ENCODE measurements around the gene PPM1H. TPM values are rescaled to one million over a fixed set of nuclear protein-coding genes. Genes with fewer than 3 reads are reported as not detected.

PPM1H gene
- total RNA-seq, 5 donors from 2014 or later (not counting 1 experiment from before 2014, with no cell fraction given), result 0.18 to 0.82 (median 0.42) TPM

- no peaks in the 10 kb centered on the region for H3K27me3 Mint-ChIP-seq
- Histone ChIP-seq H3K36me3 (ENCODE audit: control insufficient read depth in 2 of 2, extremely low read depth in 1 of 2, insufficient read depth in 1 of 2, low read length in 1 of 2) (no peaks in the 10 kb centered on the region), H3K27ac (ENCODE audit: low read length) (peak overlapping the region; percentile 100), H3K9me3 (no peaks in the 10 kb centered on the region), H3K4me1 (ENCODE audit: control insufficient read depth in 1 of 2, extremely low read depth in 1 of 2, insufficient read depth in 2 of 2, low read length in 2 of 2) (peaks cover 4 to 11% of the 10 kb centered on the region in 2 experiments), H3K4me3 (ENCODE audit: control insufficient read depth in 1 of 2, extremely low read depth in 1 of 2, low read length in 1 of 2) (peak overlapping the region; percentile 84 to 94), H3K27me3 (replicated peaks in 1 of 2; ENCODE audit: control insufficient read depth in 2 of 2, extremely low read depth in 1 of 2, insufficient read depth in 2 of 2, low read length in 1 of 2) (no peaks in the 10 kb centered on the region)
- CTCF ChIA-PET, result interaction anchor here (0.6 to 1.9 kb wide), 2 partner anchors 130 to 136 kb away, joined by 4 to 6 read pairs; partner anchors contain the start of gene MON2 (in 1 of the 2)
- POLR2A ChIA-PET, result interaction anchor here (0.6 to 2.0 kb wide), 8 partner anchors 10 to 1620 kb away, joined by 3 to 13 read pairs (median 4); partner anchors contain the start of genes KICS2 (in 1 of the 2) and MON2 (in 1 of the 2)
- H3K9me3 Mint-ChIP-seq, result no peaks in the 10 kb centered on the region
- DNase-seq (peak; percentile 74 to 93 (median 84)), ATAC-seq (replicated peaks in 1 of 4) (peak; percentile 68 to 80 (median 71))
- no peaks in the 10 kb centered on the region for H3K36me3 Mint-ChIP-seq
- under 1% methylated on average over 65 of the region's 66 CpGs for WGBS (ENCODE audit: insufficient coverage)
- H3K4me3 Mint-ChIP-seq, result peak overlapping the region; percentile 80 to 97 (median 90)
- H3K27ac Mint-ChIP-seq, result peak overlapping the region; percentile 98
- H3K4me1 Mint-ChIP-seq, result peaks cover 33 to 40% (median 38%) of the 10 kb centered on the region in 3 donors
Observed at GRCh38 chr12:62602255-62603060, 332.5 kb downstream of the PPM1H start.

GRCh38 chr12:62601765-62602164 is 333.2 kb downstream of the PPM1H start:
- peak overlapping the region; percentile 80 to 97 (median 90) for H3K4me3 Mint-ChIP-seq
- peak overlapping the region; percentile 84 to 94 for H3K4me3 ChIP-seq (ENCODE audit: control insufficient read depth in 1 of 2, extremely low read depth in 1 of 2, low read length in 1 of 2)
- no peaks in the 10 kb centered on the region for H3K9me3 ChIP-seq
- H3K27me3 Mint-ChIP-seq, result no peaks in the 10 kb centered on the region
- H3K4me1 Mint-ChIP-seq, result peaks cover 32 to 35% (median 35%) of the 10 kb centered on the region in 3 donors
- H3K9me3 Mint-ChIP-seq, result no peaks in the 10 kb centered on the region
- H3K27ac Mint-ChIP-seq, result peak overlapping the region; percentile 77 to 98
- no peaks in the 10 kb centered on the region for H3K27me3 ChIP-seq (replicated peaks in 1 of 2; ENCODE audit: control insufficient read depth in 2 of 2, extremely low read depth in 1 of 2, insufficient read depth in 2 of 2, low read length in 1 of 2)
- peak overlapping the region; percentile 100 for H3K27ac ChIP-seq (ENCODE audit: low read length)
- H3K4me1 ChIP-seq (ENCODE audit: control insufficient read depth in 1 of 2, extremely low read depth in 1 of 2, insufficient read depth in 2 of 2, low read length in 2 of 2), result peaks cover 4 to 11% of the 10 kb centered on the region in 2 experiments
- no peaks in the 10 kb centered on the region for H3K36me3 ChIP-seq (ENCODE audit: control insufficient read depth in 2 of 2, extremely low read depth in 1 of 2, insufficient read depth in 1 of 2, low read length in 1 of 2)
- WGBS (ENCODE audit: insufficient coverage), result no CpG with 5 or more reads among the region's 2 CpGs
- ChIA-PET CTCF (interaction anchor here in 1 of 2 donors (0.6 kb wide), 1 partner anchor 129 kb away, joined by 4 read pairs; no protein-coding TSS in a partner anchor), POLR2A (no interaction called here)
- H3K36me3 Mint-ChIP-seq, result no peaks in the 10 kb centered on the region
- DNase-seq, result no peak
- ATAC-seq (replicated peaks in 1 of 4), result no peak

- Mint-ChIP-seq H3K4me1 (peaks cover 13 to 20% (median 18%) of the 10 kb centered on the region in 3 donors), H3K36me3 (no peaks in the 10 kb centered on the region), H3K27me3 (no peaks in the 10 kb centered on the region), H3K9me3 (no peaks in the 10 kb centered on the region), H3K4me3 (no peak overlapping the region), H3K27ac (no peak overlapping the region)
- Histone ChIP-seq H3K36me3 (ENCODE audit: control insufficient read depth in 2 of 2, extremely low read depth in 1 of 2, insufficient read depth in 1 of 2, low read length in 1 of 2) (no peaks in the 10 kb centered on the region), H3K27ac (ENCODE audit: low read length) (no peak overlapping the region), H3K4me1 (ENCODE audit: control insufficient read depth in 1 of 2, extremely low read depth in 1 of 2, insufficient read depth in 2 of 2, low read length in 2 of 2) (peaks cover 4 to 10% of the 10 kb centered on the region in 2 experiments), H3K9me3 (no peaks in the 10 kb centered on the region), H3K4me3 (ENCODE audit: control insufficient read depth in 1 of 2, extremely low read depth in 1 of 2, low read length in 1 of 2) (no peak overlapping the region), H3K27me3 (replicated peaks in 1 of 2; ENCODE audit: control insufficient read depth in 2 of 2, extremely low read depth in 1 of 2, insufficient read depth in 2 of 2, low read length in 1 of 2) (no peaks in the 10 kb centered on the region)
- DNase-seq, result no peak
- ChIA-PET POLR2A (no interaction called here), CTCF (interaction anchor here in 1 of 2 donors (1.3 kb wide), 1 partner anchor 10 kb away, joined by 3 read pairs; no protein-coding TSS in a partner anchor)
- no CpG with 5 or more reads among the region's 5 CpGs for WGBS (ENCODE audit: insufficient coverage)
- no peak for ATAC-seq (replicated peaks in 1 of 4)
Observed at GRCh38 chr12:62599854-62600437, 335.0 kb downstream of the PPM1H start.

- DNase-seq (no peak), ATAC-seq (replicated peaks in 1 of 4) (no peak)
- peaks cover under 1 to 4% of the 10 kb centered on the region in 2 experiments for H3K4me1 ChIP-seq (ENCODE audit: control insufficient read depth in 1 of 2, extremely low read depth in 1 of 2, insufficient read depth in 2 of 2, low read length in 2 of 2)
- Mint-ChIP-seq H3K27me3 (no peaks in the 10 kb centered on the region), H3K27ac (no peak overlapping the region), H3K4me1 (peaks cover 2 to 9% (median 7%) of the 10 kb centered on the region in 3 donors), H3K36me3 (no peaks in the 10 kb centered on the region), H3K4me3 (no peak overlapping the region), H3K9me3 (no peaks in the 10 kb centered on the region)
- no peak overlapping the region for H3K27ac ChIP-seq (ENCODE audit: low read length)
- no CpG with 5 or more reads among the region's 3 CpGs for WGBS (ENCODE audit: insufficient coverage)
- ChIA-PET CTCF (interaction anchor here in 1 of 2 donors (1.0 kb wide), 1 partner anchor 199 kb away, joined by 3 read pairs; no protein-coding TSS in a partner anchor), POLR2A (interaction anchor here (0.6 to 0.7 kb wide), 3 partner anchors 21 to 195 kb away, joined by 3 read pairs; no protein-coding TSS in a partner anchor)
- no peaks in the 10 kb centered on the region for H3K9me3 ChIP-seq
- H3K27me3 ChIP-seq (replicated peaks in 1 of 2; ENCODE audit: control insufficient read depth in 2 of 2, extremely low read depth in 1 of 2, insufficient read depth in 2 of 2, low read length in 1 of 2), result no peaks in the 10 kb centered on the region
- H3K4me3 ChIP-seq (ENCODE audit: control insufficient read depth in 1 of 2, extremely low read depth in 1 of 2, low read length in 1 of 2), result no peak overlapping the region
- H3K36me3 ChIP-seq (ENCODE audit: control insufficient read depth in 2 of 2, extremely low read depth in 1 of 2, insufficient read depth in 1 of 2, low read length in 1 of 2), result no peaks in the 10 kb centered on the region
Observed at GRCh38 chr12:62598846-62599245, 336.1 kb downstream of the PPM1H start.

GRCh38 chr12:62597253-62597652 is 337.7 kb downstream of the PPM1H start:
- H3K36me3 ChIP-seq (ENCODE audit: control insufficient read depth in 2 of 2, extremely low read depth in 1 of 2, insufficient read depth in 1 of 2, low read length in 1 of 2), result peaks cover 0 to 5% of the 10 kb centered on the region in 2 donors
- DNase-seq (no peak), ATAC-seq (replicated peaks in 1 of 4) (no peak)
- H3K9me3 ChIP-seq, result no peaks in the 10 kb centered on the region
- H3K27me3 Mint-ChIP-seq, result no peaks in the 10 kb centered on the region
- ChIA-PET POLR2A (no interaction called here), CTCF (no interaction called here)
- no peak overlapping the region for H3K27ac ChIP-seq (ENCODE audit: low read length)
- peaks cover 5% of the 10 kb centered on the region for H3K36me3 Mint-ChIP-seq
- WGBS (ENCODE audit: insufficient coverage), result no CpG with 5 or more reads among the region's 3 CpGs
- H3K27me3 ChIP-seq (replicated peaks in 1 of 2; ENCODE audit: control insufficient read depth in 2 of 2, extremely low read depth in 1 of 2, insufficient read depth in 2 of 2, low read length in 1 of 2), result no peaks in the 10 kb centered on the region
- H3K27ac Mint-ChIP-seq, result no peak overlapping the region
- no peak overlapping the region for H3K4me3 Mint-ChIP-seq
- H3K4me3 ChIP-seq (ENCODE audit: control insufficient read depth in 1 of 2, extremely low read depth in 1 of 2, low read length in 1 of 2), result no peak overlapping the region
- H3K9me3 Mint-ChIP-seq, result no peaks in the 10 kb centered on the region
- H3K4me1 Mint-ChIP-seq, result peaks cover 0 to 8% (median 5%) of the 10 kb centered on the region in 3 donors
- peaks cover 0 to 3% of the 10 kb centered on the region in 2 experiments for H3K4me1 ChIP-seq (ENCODE audit: control insufficient read depth in 1 of 2, extremely low read depth in 1 of 2, insufficient read depth in 2 of 2, low read length in 2 of 2)
